Stimulated activated CD4-positive, alpha-beta T cell treated with anti-CD3 and anti-CD28 coated beads, Interleukin-4, amount 100 ng/mL, for 4 hours (primary cell): ENCODE data around the gene NUP98.

Experiments used
- DNase-seq, 2 experiments: peaks; one replicate each; pipeline ENCODE4 v3.0.0-alpha.2; 2020

NUP98 gene

DNA sequence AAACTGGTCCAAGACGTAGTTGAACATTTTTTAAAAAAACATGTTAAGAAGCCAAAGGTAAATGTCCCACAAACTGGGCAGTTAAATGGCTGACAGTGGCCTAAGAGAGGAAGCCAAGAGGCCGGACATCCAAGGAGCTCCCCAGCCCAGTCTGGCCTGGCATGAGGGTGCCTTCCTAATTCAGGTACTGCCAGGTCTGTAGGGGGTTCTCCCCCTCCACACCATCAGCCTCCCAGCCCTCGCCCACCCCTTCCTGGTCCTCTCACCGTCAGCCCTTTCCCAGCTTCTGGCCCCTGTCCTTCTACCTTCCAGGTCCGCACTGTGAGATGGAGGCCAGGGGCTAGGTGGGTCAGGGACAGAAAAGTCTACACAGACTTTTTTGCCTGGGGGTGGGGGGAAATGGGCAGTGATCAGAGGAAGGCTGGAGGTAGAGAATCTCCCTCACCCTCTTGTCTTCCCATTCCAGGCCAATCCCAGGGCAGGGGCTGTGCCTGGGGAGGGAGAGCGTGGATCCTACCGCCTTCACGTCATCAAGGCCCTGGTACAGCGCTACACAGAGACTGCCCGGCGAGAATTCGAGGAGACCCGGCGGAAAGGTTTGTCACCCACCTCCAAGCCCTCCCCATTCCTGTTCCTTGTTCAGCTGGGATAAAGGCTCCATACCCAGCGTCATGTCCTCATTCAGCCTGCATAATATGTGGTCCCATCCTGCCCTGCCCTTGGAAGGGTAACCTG lies 161.5 kb downstream of the NUP98 start:
- DNase-seq, result no peak

DNA sequence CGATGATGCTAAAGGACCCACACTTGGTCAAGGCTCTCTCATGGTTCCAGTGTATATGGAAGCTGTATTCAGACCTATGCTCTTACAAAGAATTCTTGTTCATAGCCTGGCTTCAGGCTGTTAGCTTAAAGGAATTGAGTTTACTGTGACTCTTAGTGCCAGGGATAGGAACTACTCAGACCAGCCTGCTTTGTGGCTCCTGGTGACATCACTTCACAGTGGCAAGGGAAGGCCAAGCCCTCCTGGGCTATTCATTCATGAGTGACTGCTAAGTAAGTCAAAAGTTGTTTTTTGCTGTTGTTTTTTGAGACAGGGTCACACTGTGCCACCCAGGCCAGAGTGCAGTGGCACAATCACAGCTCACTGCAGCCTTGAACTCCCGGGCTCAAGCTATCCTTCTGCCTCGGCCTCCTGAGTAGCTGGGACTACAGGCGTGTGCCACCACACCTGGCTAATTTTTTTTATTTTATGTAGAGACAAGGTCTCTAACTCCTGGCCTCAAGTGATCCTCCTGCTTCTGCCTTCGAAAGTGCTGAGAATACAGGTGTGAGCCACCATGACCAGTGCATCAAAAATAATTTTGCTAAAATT lies 165.2 kb downstream of the NUP98 start:
- no peak for DNase-seq

DNA sequence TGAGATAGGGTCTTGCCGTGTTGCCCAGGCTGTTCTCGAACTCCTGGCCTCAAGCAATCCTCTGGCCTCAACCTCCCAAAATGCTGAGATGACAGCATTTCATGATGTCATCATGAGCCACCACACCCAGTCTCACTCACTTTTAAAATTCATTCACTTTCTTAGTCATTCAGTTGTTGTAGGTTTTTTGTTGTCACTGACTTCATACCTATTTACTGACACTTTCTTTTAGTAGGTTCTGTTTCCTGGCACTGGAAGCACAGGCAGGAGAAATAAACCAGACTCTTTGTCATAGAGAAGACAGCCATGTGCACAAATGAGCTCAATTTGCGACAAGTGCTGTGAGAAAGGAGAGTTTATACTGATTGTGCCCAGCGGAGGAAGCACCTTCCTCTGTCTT lies 166.0 kb downstream of the NUP98 start:
- DNase-seq, result no peak

DNA sequence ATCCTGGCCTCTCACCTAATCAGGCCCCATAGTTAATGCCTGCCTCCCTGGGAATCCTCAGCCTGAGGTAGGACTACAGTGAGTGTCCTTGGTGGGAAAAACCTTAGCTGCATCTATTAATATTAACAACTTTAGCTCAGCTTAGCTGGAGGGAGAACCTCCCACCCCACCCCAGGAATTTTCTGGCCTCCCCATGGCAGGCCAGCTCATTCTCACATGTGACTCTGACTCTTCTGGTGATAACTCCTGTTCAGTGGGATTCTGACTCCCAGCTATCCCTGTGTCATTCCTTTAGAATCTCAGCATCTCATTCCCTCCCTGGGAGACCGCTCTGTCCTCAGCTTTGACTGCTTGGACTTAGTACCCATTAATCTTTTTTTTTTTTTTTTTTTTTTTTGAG lies 170.1 kb downstream of the NUP98 start:
- DNase-seq, result no peak

DNA sequence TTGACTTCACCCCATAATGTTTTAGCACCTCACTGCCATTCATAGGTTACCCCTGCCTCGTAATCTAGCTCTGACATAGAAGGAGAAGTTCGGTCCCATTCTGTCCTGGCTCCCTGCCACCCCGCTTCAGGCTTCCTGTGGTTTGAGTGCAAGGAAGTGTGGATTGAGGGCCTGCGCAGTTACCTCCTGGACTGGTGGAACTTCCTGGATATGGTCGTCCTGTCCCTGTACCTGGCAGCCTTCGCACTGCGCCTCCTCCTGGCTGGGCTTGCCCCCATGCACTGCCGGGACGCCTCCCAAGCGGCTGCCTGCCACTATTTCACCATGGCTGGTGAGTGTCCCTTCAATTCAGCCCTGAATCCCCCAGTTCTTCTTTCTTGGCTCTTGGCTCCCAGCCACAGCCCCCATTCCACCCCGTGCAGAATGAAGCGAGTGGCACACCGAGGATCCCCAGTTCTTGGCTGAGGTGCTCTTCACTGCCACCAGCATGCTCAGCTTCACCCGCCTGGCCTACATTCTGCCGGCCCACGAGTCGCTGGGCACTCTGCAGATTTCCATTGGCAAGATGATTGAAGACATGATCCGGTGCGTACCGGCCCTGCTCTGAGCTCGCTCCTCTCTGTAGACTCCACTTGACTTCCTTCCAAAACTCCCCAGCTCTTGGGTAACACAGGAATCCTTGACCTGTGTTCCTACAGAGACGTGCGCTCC lies 170.9 kb downstream of the NUP98 start:
- DNase-seq, result no peak
